ENCODE results near the gene HOXA11. TPM values are rescaled to one million over a fixed set of nuclear protein-coding genes. Genes with fewer than 3 reads are reported as not detected.

Gene HOXA11
- total RNA-seq, 1 donor from 2014 or later, result 10.7 TPM

- DNase-seq (ENCODE audit: low read depth), result no peak
- no peak for TF ChIP-seq CTCF (conservative IDR thresholded peaks at IDR 0.05; ENCODE audit: low read depth, low read length)
- peak overlapping the region; percentile 75 for H3K4me3 ChIP-seq (ENCODE audit: low read depth, low read length)
Observed at GRCh38 chr7:27148756-27149641, 36.0 kb downstream of the HOXA11 start.

GRCh38 chr7:27148031-27148755 lies 36.8 kb downstream of the HOXA11 start:
- DNase-seq (ENCODE audit: low read depth), result no peak
- no peak for TF ChIP-seq CTCF (conservative IDR thresholded peaks at IDR 0.05; ENCODE audit: low read depth, low read length)
- H3K4me3 ChIP-seq (ENCODE audit: low read depth, low read length), result peak overlapping the region; percentile 75

GRCh38 chr7:27147199-27148030 lies 37.6 kb downstream of the HOXA11 start, which contains the start of gene HOXA6:
Gene HOXA6, minus strand, starts transcription at chr7:27147774. Its CDS starts 25 bp downstream, at chr7:27147749.
- no peak for DNase-seq (ENCODE audit: low read depth)
- no peak for TF ChIP-seq CTCF (conservative IDR thresholded peaks at IDR 0.05; ENCODE audit: low read depth, low read length)
- peak within 1 kb of the TSS; percentile 75 for H3K4me3 ChIP-seq (ENCODE audit: low read depth, low read length)

GRCh38 chr7:27146491-27147198 lies 38.4 kb downstream of the HOXA11 start:
- no peak for DNase-seq (ENCODE audit: low read depth)
- peak overlapping the region; percentile 75 for H3K4me3 ChIP-seq (ENCODE audit: low read depth, low read length)
- no peak for TF ChIP-seq CTCF (conservative IDR thresholded peaks at IDR 0.05; ENCODE audit: low read depth, low read length)

- TF ChIP-seq CTCF (conservative IDR thresholded peaks at IDR 0.05; ENCODE audit: low read depth, low read length), result no peak
- DNase-seq (ENCODE audit: low read depth), result no peak
Observed at GRCh38 chr7:27145914-27146412, 39.1 kb downstream of the HOXA11 start.

More at GRCh38 chr7:27145914-27146412, 39.1 kb downstream of the HOXA11 start:
- peak overlapping the region; percentile 75 for H3K4me3 ChIP-seq (ENCODE audit: low read depth, low read length)
